PC-9 (cell line): Measurements from ENCODE around the gene TNIK. TPM values are rescaled to one million over a fixed set of nuclear protein-coding genes. Genes with fewer than 3 reads are reported as not detected.

ENCODE experiments used
- BruUV-seq: library from RNA; stranded (reverse); fragments of 400-500 nt; replicated peaks from 2 replicates; lab custom pipeline; 2021; lab: Mats Ljungman, UMichigan
- CTCF ChIA-PET: fragments of 300-600 bp; sonication (Branson Sonifier 250); formaldehyde crosslinking; loops from one replicate; lab custom pipeline; 2022; ENCODE audit warnings: antibody characterized with exemption; lab: Charles Lee
- POLR2A ChIA-PET: fragments of 300-600 bp; sonication (Branson Sonifier 250); formaldehyde crosslinking; loops from one replicate; lab custom pipeline; 2022; ENCODE audit warnings: antibody characterized with exemption; ENCODE audit not compliant: unreplicated experiment; lab: Charles Lee
- DNase-seq, 2 experiments: peaks; one replicate each; pipeline versions ENCODE4 v3.0.0 to v3.0.0-alpha.2; 2015 to 2022; ENCODE audit warnings: mixed read lengths in 1 of 2
- H2AFZ ChIP-seq: fragments of 200-600 bp; sonication (generic); 2 replicates; pipeline ENCODE4 v1.8.1; 2017; ENCODE audit warnings: antibody characterized with exemption
- H3F3A ChIP-seq: fragments of 200-600 bp; sonication (generic); 2 replicates; pipeline ENCODE4 v1.8.1; 2017; ENCODE audit warnings: antibody characterized with exemption, mild to moderate bottlenecking, low read depth; ENCODE audit not compliant: insufficient read depth
- H3K27ac ChIP-seq: fragments of 200-600 bp; sonication (generic); 2 replicates; pipeline ENCODE4 v1.6.1; 2016; ENCODE audit warnings: mixed run types
- H3K27me3 ChIP-seq: fragments of 200-600 bp; sonication (generic); 2 replicates; pipeline ENCODE4 v1.6.1; 2016; ENCODE audit warnings: low read depth, mixed run types; ENCODE audit not compliant: insufficient read depth
- H3K36me3 ChIP-seq: fragments of 200-600 bp; sonication (generic); 2 replicates; pipeline ENCODE4 v1.6.1; 2016; ENCODE audit warnings: low read depth, mixed run types
- H3K4me1 ChIP-seq: fragments of 200-600 bp; sonication (generic); replicated peaks from 2 replicates; pipeline ENCODE4 v1.6.1; 2016; ENCODE audit warnings: mixed run types; ENCODE audit not compliant: insufficient read depth
- H3K4me2 ChIP-seq: fragments of 200-600 bp; sonication (generic); 2 replicates; pipeline ENCODE4 v1.6.1; 2017; ENCODE audit warnings: mixed run types
- H3K4me3 ChIP-seq: fragments of 200-600 bp; sonication (generic); 2 replicates; pipeline ENCODE4 v1.6.1; 2016; ENCODE audit warnings: mixed run types
- H3K79me2 ChIP-seq: fragments of 200-600 bp; sonication (generic); 2 replicates; pipeline ENCODE4 v1.6.1; 2017; ENCODE audit warnings: low read depth, mixed run types
- H3K9me2 ChIP-seq: fragments of 200-600 bp; sonication (generic); 2 replicates; pipeline ENCODE4 v1.8.1; 2017; ENCODE audit warnings: mild to moderate bottlenecking; ENCODE audit not compliant: insufficient read depth
- H3K9me3 ChIP-seq: fragments of 200-600 bp; sonication (generic); 2 replicates; pipeline ENCODE4 v1.8.1; 2016; ENCODE audit warnings: low read depth; ENCODE audit not compliant: insufficient read depth
- H4K20me1 ChIP-seq: fragments of 200-600 bp; sonication (generic); 2 replicates; pipeline ENCODE4 v1.8.1; 2017; ENCODE audit not compliant: insufficient read depth
- CTCF ChIP-seq: fragments of 200-600 bp; sonication (generic); conservative IDR thresholded peaks from 2 replicates; pipeline ENCODE4 v1.6.1; 2017; ENCODE audit warnings: mixed run types, antibody characterized with exemption, mild to moderate bottlenecking, moderate library complexity
- EZH2 ChIP-seq: fragments of 200-600 bp; sonication (generic); IDR thresholded peaks from 2 replicates; pipeline ENCODE4 v1.8.0; 2017; ENCODE audit warnings: antibody characterized with exemption, low read depth
- intact Hi-C: fragments of 100-400 bp; cut with micrococcal nuclease; formaldehyde crosslinking; loops from one replicate; pipeline ENCODE4 v1.10.0; 2022; ENCODE audit not compliant: unreplicated experiment
- total RNA-seq: library from RNA; stranded (reverse); gene quantifications from 2 replicates; pipeline ENCODE4 v1.2.3, GENCODE V29; 2021

TNIK gene
- total RNA-seq, 1 experiment from 2014 or later = 30.7 TPM

GRCh38 chr3:171026597-171027293, 433.5 kb downstream of the TNIK start, which contains the start of gene SLC2A2:
SLC2A2 (minus strand) TSS chr3:171026720; CDS start chr3:171026670, 50 bp downstream.
- no peaks in the 10 kb centered on the region for H3K79me2 ChIP-seq
- no peaks in the 10 kb centered on the region for H3K9me3 ChIP-seq
- TF ChIP-seq EZH2 (no peak), CTCF (no peak)
- H3K4me2 ChIP-seq = no peak within 1 kb of the TSS
- H3K9me2 ChIP-seq = no peaks in the 10 kb centered on the region
- H3K27me3 ChIP-seq = no peaks in the 10 kb centered on the region
- peaks cover 13% of the 10 kb centered on the region; the same call in 1 of the 2 replicates for H3F3A ChIP-seq
- H2AFZ ChIP-seq = no peak within 1 kb of the TSS
- no peak within 1 kb of the TSS for H3K27ac ChIP-seq
- H4K20me1 ChIP-seq = no peaks in the 10 kb centered on the region
- no peak for DNase-seq
- CTCF ChIA-PET = no interaction called here
- intact Hi-C loops = no loop called here
- no peaks in the 10 kb centered on the region for H3K36me3 ChIP-seq
- peaks cover 11% of the 10 kb centered on the region for H3K4me1 ChIP-seq
- POLR2A ChIA-PET = no interaction called here
- no TSS peak for BruUV-seq
- no peak within 1 kb of the TSS for H3K4me3 ChIP-seq

DNA sequence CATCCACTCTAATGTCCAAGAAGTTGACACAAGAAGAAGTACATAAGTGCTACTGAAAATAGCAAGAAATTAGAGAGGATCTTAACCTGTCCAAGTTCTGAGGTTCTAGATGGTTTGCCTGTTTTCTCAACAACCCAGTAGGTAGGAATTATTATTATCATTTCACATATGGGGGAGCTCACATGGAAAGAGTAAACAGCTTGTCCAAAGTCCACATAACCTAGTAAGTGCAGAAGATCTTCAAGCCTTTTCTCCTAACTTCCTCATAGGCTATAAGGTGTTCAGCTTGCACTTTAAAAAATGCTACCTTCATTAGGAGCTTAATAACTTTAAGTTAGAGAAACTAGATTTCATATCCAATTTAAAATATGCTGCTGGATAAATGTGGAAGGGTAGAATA, 436.6 kb downstream of the TNIK start:
- CTCF ChIA-PET = no interaction called here
- POLR2A ChIA-PET = no interaction called here
- peaks cover 10% of the 10 kb centered on the region; the same call in 1 of the 2 replicates for H3F3A ChIP-seq
- DNase-seq = no peak
- H3K9me3 ChIP-seq = no peaks in the 10 kb centered on the region
- no peaks in the 10 kb centered on the region for H3K79me2 ChIP-seq
- intact Hi-C loops = no loop called here
- no peaks in the 10 kb centered on the region for H4K20me1 ChIP-seq
- BruUV-seq = no TSS peak
- no peak overlapping the region for H3K27ac ChIP-seq
- H3K36me3 ChIP-seq = no peaks in the 10 kb centered on the region
- no peak overlapping the region for H3K4me3 ChIP-seq
- no peaks in the 10 kb centered on the region for H3K9me2 ChIP-seq
- H3K27me3 ChIP-seq = no peaks in the 10 kb centered on the region
- H3K4me1 ChIP-seq = peaks cover 2% of the 10 kb centered on the region; the same call in 1 of the 2 replicates
- no peak overlapping the region for H2AFZ ChIP-seq
- no peak overlapping the region for H3K4me2 ChIP-seq
- TF ChIP-seq EZH2 (no peak), CTCF (no peak)

GRCh38 chr3:171021377-171021776, 438.8 kb downstream of the TNIK start:
- Histone ChIP-seq H3K9me3 (no peaks in the 10 kb centered on the region), H3K9me2 (no peaks in the 10 kb centered on the region), H3K4me1 (no peaks in the 10 kb centered on the region), H3K27ac (no peak overlapping the region), H3K36me3 (no peaks in the 10 kb centered on the region), H2AFZ (no peak overlapping the region), H3F3A (no peaks in the 10 kb centered on the region), H3K4me3 (no peak overlapping the region), H3K4me2 (no peak overlapping the region), H4K20me1 (no peaks in the 10 kb centered on the region), H3K27me3 (no peaks in the 10 kb centered on the region), H3K79me2 (no peaks in the 10 kb centered on the region)
- POLR2A ChIA-PET = no interaction called here
- no peak for TF ChIP-seq EZH2
- TF ChIP-seq CTCF = no peak
- intact Hi-C loops = no loop called here
- no TSS peak for BruUV-seq
- CTCF ChIA-PET = no interaction called here
- DNase-seq = no peak
